ENCODE measurements around the gene CRB3.

DNA sequence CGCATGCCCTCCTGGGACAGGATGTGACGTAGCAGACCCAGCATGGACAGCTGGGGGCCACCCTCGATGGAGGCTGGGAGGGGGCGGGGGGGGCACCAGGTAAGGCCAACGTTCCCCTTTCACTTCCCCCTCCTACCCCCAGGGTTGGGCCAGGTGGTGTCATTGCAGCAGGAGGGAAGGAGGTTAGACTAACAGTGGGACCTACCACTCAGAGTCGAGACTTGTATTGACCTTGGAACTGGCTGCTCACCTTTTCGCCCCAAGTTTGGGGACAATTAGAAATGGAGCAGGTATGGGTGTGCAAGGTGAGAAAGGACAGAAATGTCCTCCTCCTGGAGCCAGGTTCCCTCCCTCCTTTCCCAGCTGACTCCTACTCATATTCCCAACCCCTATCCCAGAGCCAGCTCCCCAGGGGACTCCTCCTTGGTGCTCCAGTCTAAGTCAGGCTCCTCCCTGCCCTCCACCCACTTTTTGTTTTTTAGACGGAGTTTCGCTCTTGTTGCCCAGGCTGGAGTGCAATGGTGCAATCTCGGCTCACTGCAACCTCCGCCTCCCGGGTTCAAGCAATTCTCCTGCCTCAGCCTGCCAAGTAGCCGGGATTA is 21.9 kb upstream of the CRB3 start:
- no peak for TF ChIP-seq POLR2A (IDR thresholded peaks at IDR 0.05)
- TF ChIP-seq, protein P1, sequence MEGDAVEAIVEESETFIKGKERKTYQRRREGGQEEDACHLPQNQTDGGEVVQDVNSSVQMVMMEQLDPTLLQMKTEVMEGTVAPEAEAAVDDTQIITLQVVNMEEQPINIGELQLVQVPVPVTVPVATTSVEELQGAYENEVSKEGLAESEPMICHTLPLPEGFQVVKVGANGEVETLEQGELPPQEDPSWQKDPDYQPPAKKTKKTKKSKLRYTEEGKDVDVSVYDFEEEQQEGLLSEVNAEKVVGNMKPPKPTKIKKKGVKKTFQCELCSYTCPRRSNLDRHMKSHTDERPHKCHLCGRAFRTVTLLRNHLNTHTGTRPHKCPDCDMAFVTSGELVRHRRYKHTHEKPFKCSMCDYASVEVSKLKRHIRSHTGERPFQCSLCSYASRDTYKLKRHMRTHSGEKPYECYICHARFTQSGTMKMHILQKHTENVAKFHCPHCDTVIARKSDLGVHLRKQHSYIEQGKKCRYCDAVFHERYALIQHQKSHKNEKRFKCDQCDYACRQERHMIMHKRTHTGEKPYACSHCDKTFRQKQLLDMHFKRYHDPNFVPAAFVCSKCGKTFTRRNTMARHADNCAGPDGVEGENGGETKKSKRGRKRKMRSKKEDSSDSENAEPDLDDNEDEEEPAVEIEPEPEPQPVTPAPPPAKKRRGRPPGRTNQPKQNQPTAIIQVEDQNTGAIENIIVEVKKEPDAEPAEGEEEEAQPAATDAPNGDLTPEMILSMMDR (IDR thresholded peaks at IDR 0.05) = no peak
